Measurements from ENCODE around the gene GPC3. TPM values are rescaled to one million over a fixed set of nuclear protein-coding genes. Genes with fewer than 3 reads are reported as not detected.

GPC3 gene
- total RNA-seq, 1 experiment from 2014 or later: 0.98 TPM

DNA sequence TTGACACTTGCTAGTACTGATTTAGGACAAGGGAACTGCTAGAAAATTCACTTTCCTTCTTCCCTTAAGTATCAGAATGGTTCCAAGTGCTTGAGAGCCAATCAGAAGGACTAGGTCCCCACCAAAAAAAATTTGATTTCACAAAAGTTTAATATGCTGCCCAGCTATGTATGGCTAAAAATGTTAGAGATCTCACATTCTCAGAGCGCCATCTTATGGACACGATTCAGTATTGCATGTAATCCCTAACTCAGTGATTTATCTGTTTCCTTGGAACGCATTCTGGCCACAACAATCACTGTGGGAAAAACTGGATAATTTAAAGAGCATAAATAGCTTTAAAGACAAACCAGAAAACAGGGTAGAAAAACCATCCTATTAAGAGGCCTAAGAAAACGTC, 315.0 kb downstream of the GPC3 start:
- POLR2A ChIA-PET: no interaction called here

DNA sequence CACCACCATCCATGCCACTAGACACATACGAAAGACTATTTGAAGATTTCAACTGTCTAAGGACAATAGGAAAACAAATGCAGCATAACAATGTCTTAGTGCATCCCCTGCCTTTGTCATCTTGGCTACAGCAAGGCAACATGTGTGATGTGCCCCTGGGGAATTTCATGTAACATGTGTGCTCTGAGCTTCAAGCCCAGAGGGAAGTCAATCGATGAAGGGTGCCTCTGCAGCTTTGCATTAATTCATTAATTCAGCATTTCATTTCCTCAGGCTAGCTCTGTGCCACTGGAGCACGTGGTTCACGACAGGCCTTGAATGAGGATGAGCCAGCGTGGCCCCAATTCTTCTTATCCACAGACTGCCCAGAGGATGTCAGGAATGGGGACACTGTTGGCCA, 316.2 kb downstream of the GPC3 start:
- no peak overlapping the region for H3K4me3 ChIP-seq (replicated peaks in 1 of 2; ENCODE audit: low read depth in 1 of 2, low read length in 2 of 2)
- intact Hi-C loops (cut with micrococcal nuclease): no loop called here
- H3K9ac ChIP-seq (ENCODE audit: low read length): no peak overlapping the region
- POLR2A ChIA-PET: no interaction called here
- ATAC-seq (no peak), DNase-seq (ENCODE audit: low read depth, low spot score) (no peak)
- no peaks in the 10 kb centered on the region for H3K4me1 ChIP-seq (ENCODE audit: control insufficient read depth in 1 of 2, insufficient read depth in 2 of 2, low read length in 2 of 2)
- H4K20me1 ChIP-seq (ENCODE audit: insufficient read depth): no peaks in the 10 kb centered on the region
- H3K27me3 ChIP-seq (ENCODE audit: insufficient read depth, low read length): no peaks in the 10 kb centered on the region
- no peaks in the 10 kb centered on the region for H3K36me3 ChIP-seq (ENCODE audit: control insufficient read depth in 1 of 2, insufficient read depth in 2 of 2, low read length in 2 of 2)
- no peak overlapping the region for H3K4me2 ChIP-seq (ENCODE audit: low read length)
- RAD21 ChIA-PET (ENCODE audit: low non-redundant PET in 1 of 2, low total read pairs in 2 of 2, uncharacterized antibody in 2 of 2, unreplicated experiment in 2 of 2): no interaction called here
- no peaks in the 10 kb centered on the region for H3K9me2 ChIP-seq (ENCODE audit: insufficient read depth)
- H3K27ac ChIP-seq (ENCODE audit: low read depth, low read length): no peak overlapping the region
- CTCF ChIA-PET: no interaction called here
- no TSS peak for BruUV-seq (replicated peaks)
- no peak overlapping the region for H2AFZ ChIP-seq (ENCODE audit: low read depth, low read length, poor library complexity, severe bottlenecking)
- H3K79me2 ChIP-seq (ENCODE audit: insufficient read depth, low read length): no peaks in the 10 kb centered on the region
- H3K9me3 ChIP-seq (ENCODE audit: control insufficient read depth in 1 of 2, insufficient read depth in 1 of 2, low read depth in 1 of 2, low read length in 2 of 2): no peaks in the 10 kb centered on the region
- TF ChIP-seq FOSL1 (IDR thresholded peaks at IDR 0.05; ENCODE audit: low read depth) (no peak), ELF1 (IDR thresholded peaks at IDR 0.05; ENCODE audit: borderline replicate concordance, low read depth) (no peak)
- TF ChIP-seq, protein P1, sequence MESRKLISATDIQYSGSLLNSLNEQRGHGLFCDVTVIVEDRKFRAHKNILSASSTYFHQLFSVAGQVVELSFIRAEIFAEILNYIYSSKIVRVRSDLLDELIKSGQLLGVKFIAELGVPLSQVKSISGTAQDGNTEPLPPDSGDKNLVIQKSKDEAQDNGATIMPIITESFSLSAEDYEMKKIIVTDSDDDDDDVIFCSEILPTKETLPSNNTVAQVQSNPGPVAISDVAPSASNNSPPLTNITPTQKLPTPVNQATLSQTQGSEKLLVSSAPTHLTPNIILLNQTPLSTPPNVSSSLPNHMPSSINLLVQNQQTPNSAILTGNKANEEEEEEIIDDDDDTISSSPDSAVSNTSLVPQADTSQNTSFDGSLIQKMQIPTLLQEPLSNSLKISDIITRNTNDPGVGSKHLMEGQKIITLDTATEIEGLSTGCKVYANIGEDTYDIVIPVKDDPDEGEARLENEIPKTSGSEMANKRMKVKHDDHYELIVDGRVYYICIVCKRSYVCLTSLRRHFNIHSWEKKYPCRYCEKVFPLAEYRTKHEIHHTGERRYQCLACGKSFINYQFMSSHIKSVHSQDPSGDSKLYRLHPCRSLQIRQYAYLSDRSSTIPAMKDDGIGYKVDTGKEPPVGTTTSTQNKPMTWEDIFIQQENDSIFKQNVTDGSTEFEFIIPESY (IDR thresholded peaks at IDR 0.05; ENCODE audit: extremely low read depth, insufficient replicate concordance, low read length): no peak
- TF ChIP-seq, protein P2, sequence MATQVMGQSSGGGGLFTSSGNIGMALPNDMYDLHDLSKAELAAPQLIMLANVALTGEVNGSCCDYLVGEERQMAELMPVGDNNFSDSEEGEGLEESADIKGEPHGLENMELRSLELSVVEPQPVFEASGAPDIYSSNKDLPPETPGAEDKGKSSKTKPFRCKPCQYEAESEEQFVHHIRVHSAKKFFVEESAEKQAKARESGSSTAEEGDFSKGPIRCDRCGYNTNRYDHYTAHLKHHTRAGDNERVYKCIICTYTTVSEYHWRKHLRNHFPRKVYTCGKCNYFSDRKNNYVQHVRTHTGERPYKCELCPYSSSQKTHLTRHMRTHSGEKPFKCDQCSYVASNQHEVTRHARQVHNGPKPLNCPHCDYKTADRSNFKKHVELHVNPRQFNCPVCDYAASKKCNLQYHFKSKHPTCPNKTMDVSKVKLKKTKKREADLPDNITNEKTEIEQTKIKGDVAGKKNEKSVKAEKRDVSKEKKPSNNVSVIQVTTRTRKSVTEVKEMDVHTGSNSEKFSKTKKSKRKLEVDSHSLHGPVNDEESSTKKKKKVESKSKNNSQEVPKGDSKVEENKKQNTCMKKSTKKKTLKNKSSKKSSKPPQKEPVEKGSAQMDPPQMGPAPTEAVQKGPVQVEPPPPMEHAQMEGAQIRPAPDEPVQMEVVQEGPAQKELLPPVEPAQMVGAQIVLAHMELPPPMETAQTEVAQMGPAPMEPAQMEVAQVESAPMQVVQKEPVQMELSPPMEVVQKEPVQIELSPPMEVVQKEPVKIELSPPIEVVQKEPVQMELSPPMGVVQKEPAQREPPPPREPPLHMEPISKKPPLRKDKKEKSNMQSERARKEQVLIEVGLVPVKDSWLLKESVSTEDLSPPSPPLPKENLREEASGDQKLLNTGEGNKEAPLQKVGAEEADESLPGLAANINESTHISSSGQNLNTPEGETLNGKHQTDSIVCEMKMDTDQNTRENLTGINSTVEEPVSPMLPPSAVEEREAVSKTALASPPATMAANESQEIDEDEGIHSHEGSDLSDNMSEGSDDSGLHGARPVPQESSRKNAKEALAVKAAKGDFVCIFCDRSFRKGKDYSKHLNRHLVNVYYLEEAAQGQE (IDR thresholded peaks at IDR 0.05; ENCODE audit: low read depth): no peak

More for the DNA sequence above, 315.0 kb downstream of the GPC3 start:
- no peak overlapping the region for H3K4me3 ChIP-seq (replicated peaks in 1 of 2; ENCODE audit: low read depth in 1 of 2, low read length in 2 of 2)
- no TSS peak for BruUV-seq (replicated peaks)
- no peaks in the 10 kb centered on the region for H3K4me1 ChIP-seq (ENCODE audit: control insufficient read depth in 1 of 2, insufficient read depth in 2 of 2, low read length in 2 of 2)
- ChIA-PET RAD21 (ENCODE audit: low non-redundant PET in 1 of 2, low total read pairs in 2 of 2, uncharacterized antibody in 2 of 2, unreplicated experiment in 2 of 2) (interaction anchor here in 1 of 2 experiments (0.6 kb wide), 2 partner anchors 145 to 335 kb away, joined by 3 to 4 read pairs; no protein-coding TSS in a partner anchor), CTCF (interaction anchor here (0.6 to 1.3 kb wide), 8 partner anchors 9 to 665 kb away, joined by 3 to 29 read pairs (median 4); no protein-coding TSS in a partner anchor)
- no peak overlapping the region for H3K4me2 ChIP-seq (ENCODE audit: low read length)
- no peaks in the 10 kb centered on the region for H3K9me3 ChIP-seq (ENCODE audit: control insufficient read depth in 1 of 2, insufficient read depth in 1 of 2, low read depth in 1 of 2, low read length in 2 of 2)
- no peaks in the 10 kb centered on the region for H3K9me2 ChIP-seq (ENCODE audit: insufficient read depth)
- H4K20me1 ChIP-seq (ENCODE audit: insufficient read depth): no peaks in the 10 kb centered on the region
- no peaks in the 10 kb centered on the region for H3K27me3 ChIP-seq (ENCODE audit: insufficient read depth, low read length)
- no peak overlapping the region for H3K9ac ChIP-seq (ENCODE audit: low read length)
- no peaks in the 10 kb centered on the region for H3K79me2 ChIP-seq (ENCODE audit: insufficient read depth, low read length)
- H2AFZ ChIP-seq (ENCODE audit: low read depth, low read length, poor library complexity, severe bottlenecking): no peak overlapping the region
- intact Hi-C loops (cut with micrococcal nuclease): loop anchor here (1.0 to 10.0 kb wide), 4 partner anchors 335 to 1838 kb away; no protein-coding TSS in a partner anchor
- no peaks in the 10 kb centered on the region for H3K36me3 ChIP-seq (ENCODE audit: control insufficient read depth in 1 of 2, insufficient read depth in 2 of 2, low read length in 2 of 2)
- TF ChIP-seq RAD21 (IDR thresholded peaks at IDR 0.05; ENCODE audit: low read depth) (peak; percentile 82), CTCF (IDR thresholded peaks at IDR 0.05 in 2 of 3, conservative IDR thresholded peaks at IDR 0.05 in 1 of 3; ENCODE audit: borderline replicate concordance in 1 of 3, insufficient read depth in 1 of 3, low read depth in 2 of 3, low read length in 2 of 3) (peak; percentile 37 to 62 (median 59)), ZFX (IDR thresholded peaks at IDR 0.05) (no peak)
- ATAC-seq: peak; percentile 54; the same call in 1 of the 2 replicates
- H3K27ac ChIP-seq (ENCODE audit: low read depth, low read length): no peak overlapping the region
- DNase-seq (ENCODE audit: low read depth, low spot score): peak; percentile 12
